Astrocyte of the cerebellum (primary cell): ENCODE measurements around the gene FITM1.

Source experiments
- DNase-seq: peaks from one replicate; pipeline ENCODE4 v3.0.0-alpha.2; 2011; ENCODE audit warnings: low read depth
- H3K4me3 ChIP-seq: 2 replicates; pipeline ENCODE4 v1.5.1; 2011; ENCODE audit warnings: mild to moderate bottlenecking, low read depth, low read length, moderate library complexity
- CTCF ChIP-seq: IDR thresholded peaks from 2 replicates; pipeline ENCODE4 v1.5.1; 2012; ENCODE audit warnings: low read length, low read depth, moderate library complexity, mild to moderate bottlenecking; ENCODE audit errors: missing control alignments
- in situ Hi-C: cut with HindIII; loops from 2 replicates; pipeline ENCODE4 v1.10.0; 2017; ENCODE audit warnings: low sequenced_read_pairs

Gene FITM1

DNA sequence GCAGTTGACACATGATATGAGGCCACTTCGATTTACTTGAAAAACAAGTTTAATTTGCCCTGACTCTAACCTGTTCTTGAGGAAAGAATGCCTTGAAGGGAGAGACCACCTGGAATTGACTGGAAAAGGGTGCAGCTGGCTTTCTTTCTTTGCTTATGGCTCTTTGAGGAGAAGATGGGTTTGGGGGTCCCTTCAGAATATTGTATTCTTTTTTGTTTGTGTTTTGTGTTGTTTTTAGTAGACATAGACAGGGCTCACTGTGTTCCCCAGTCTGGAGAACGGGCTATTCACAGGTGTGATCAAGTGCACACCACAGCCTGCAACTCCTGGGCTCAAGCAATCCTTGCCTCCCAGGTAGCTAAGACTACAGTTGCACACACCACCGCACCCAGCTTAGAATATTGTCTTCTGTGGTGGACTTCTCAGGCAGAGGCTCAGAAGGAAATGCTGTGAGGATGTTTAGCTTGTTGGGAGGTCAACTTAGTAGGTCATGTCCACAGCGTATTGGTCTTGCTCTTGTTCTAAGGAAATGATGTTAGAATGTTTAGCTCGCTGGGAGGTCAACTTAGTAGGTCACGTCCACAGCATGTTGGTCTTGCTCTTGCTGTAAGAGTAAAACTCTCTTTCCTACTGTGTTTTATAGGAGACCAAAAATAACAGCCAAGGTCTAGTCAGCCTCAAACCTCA, 14.2 kb upstream of the FITM1 start:
- in situ Hi-C loops, result no loop called here
- no peak overlapping the region for H3K4me3 ChIP-seq
- TF ChIP-seq CTCF, result no peak
- no peak for DNase-seq

DNA sequence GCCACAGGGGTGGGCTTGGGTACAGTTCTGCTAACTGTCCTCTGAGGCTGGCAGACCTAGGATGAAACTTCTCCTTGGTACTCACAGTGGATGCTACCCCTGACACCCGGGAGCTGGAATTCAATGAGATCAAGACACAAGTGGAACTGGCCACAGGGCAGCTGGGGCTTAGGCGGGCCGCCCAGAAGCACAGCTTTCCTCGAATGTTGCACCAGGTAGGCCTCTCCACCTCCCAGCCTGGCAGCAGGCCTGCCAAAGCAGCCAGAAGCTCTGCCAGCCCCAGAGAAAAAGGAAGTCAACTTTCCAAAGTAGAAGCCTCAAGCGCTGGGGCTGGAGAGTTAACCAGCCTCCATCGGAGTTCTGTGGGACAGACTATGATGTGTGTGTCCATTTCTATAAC, 13.3 kb upstream of the FITM1 start:
- DNase-seq, result no peak
- in situ Hi-C loops, result no loop called here
- TF ChIP-seq CTCF, result no peak
- no peak overlapping the region for H3K4me3 ChIP-seq

DNA sequence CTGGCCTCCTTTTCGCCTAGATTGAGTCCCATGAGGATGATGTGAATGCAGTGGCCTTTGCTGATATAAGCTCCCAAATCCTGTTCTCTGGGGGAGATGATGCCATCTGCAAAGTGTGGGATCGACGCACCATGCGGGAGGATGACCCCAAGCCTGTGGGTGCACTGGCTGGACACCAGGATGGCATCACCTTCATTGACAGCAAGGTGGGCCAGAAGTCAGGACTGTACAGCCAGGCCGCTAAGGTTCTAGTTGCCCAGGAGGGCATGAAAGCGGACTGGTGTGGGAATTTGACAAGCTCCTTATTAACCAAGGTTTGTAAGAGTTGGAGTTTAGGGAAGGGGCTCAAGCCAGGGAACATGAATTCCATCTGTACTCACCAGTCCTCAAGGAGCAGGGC, 10.8 kb upstream of the FITM1 start:
- TF ChIP-seq CTCF, result no peak
- no peak for DNase-seq
- no peak overlapping the region for H3K4me3 ChIP-seq
- in situ Hi-C loops, result no loop called here

- in situ Hi-C loops, result no loop called here
- H3K4me3 ChIP-seq, result no peak overlapping the region
- TF ChIP-seq CTCF, result no peak
- DNase-seq, result no peak
Observed at GRCh38 chr14:24121210-24121609, 9.2 kb upstream of the FITM1 start.

DNA sequence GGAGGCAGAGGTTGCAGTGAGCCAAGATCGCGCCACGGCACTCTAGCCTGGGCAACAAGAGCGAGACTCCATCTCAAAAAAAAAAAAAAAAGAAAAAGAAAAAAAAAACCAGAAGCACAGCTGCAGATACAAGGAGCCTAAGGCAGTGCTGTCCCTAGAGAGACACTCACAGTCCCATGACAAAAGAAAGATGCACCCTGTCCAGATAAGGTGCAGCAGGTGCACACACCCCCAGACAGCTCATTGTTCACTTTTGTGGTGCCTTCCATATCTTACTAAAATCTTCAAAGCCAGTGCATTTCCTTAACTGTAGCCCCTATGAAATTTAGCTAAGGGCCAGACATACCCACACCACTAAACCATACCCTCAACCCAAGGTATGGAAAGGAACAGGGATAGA, 8.0 kb upstream of the FITM1 start:
- no peak overlapping the region for H3K4me3 ChIP-seq
- in situ Hi-C loops, result no loop called here
- TF ChIP-seq CTCF, result no peak
- DNase-seq, result no peak

DNA sequence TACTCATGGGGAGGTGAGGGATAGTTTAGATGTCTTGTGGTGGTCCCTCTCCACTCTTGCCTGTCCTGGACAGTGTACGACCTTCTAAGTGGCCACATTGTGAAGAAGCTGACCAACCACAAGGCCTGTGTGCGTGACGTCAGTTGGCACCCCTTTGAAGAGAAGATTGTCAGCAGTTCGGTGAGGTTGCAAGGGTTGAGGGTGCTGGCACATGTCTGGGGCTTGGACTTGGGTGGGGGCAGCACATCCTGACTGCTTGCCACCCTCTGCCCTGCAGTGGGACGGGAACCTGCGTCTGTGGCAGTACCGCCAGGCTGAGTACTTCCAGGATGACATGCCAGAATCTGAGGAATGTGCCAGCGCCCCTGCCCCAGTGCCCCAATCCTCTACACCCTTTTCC, 7.6 kb upstream of the FITM1 start:
- in situ Hi-C loops, result no loop called here
- no peak for TF ChIP-seq CTCF
- no peak overlapping the region for H3K4me3 ChIP-seq

More for the DNA sequence above, 7.6 kb upstream of the FITM1 start:
- no peak for DNase-seq
